Measurements from ENCODE around the gene COPG1. TPM values are rescaled to one million over a fixed set of nuclear protein-coding genes. Genes with fewer than 3 reads are reported as not detected.
A peak's percentile ranks its signal among the peaks of the same experiment; 100 is the strongest.

COPG1 gene
- total RNA-seq, 1 experiment from 2014 or later = 225 TPM

DNA sequence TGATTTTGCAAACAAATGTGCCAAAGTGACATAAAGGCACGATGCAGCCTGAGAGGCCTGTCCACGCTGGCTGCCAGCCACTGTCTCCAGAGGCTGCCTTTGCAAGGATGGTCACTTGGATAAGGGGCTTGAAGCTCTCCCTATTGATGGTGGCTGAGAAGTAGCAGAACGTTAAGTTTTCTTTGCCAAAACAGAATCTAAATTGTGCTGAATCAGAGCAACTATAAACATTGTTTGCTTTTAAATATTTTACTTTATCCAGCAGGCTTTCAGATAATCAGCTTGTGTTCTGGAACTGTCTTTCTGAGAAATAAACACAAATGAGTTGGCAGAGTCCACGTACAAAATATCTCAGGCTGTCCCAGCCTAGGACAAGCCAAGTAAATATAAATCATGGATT is 41.9 kb upstream of the COPG1 start:
- no TSS peak for BruUV-seq (replicated peaks)
- no peak overlapping the region for H3K27ac Mint-ChIP-seq (ENCODE audit: low read depth, unreplicated experiment)
- TF ChIP-seq, protein P1, sequence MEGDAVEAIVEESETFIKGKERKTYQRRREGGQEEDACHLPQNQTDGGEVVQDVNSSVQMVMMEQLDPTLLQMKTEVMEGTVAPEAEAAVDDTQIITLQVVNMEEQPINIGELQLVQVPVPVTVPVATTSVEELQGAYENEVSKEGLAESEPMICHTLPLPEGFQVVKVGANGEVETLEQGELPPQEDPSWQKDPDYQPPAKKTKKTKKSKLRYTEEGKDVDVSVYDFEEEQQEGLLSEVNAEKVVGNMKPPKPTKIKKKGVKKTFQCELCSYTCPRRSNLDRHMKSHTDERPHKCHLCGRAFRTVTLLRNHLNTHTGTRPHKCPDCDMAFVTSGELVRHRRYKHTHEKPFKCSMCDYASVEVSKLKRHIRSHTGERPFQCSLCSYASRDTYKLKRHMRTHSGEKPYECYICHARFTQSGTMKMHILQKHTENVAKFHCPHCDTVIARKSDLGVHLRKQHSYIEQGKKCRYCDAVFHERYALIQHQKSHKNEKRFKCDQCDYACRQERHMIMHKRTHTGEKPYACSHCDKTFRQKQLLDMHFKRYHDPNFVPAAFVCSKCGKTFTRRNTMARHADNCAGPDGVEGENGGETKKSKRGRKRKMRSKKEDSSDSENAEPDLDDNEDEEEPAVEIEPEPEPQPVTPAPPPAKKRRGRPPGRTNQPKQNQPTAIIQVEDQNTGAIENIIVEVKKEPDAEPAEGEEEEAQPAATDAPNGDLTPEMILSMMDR (IDR thresholded peaks at IDR 0.05; ENCODE audit: unreplicated experiment) = no peak

DNA sequence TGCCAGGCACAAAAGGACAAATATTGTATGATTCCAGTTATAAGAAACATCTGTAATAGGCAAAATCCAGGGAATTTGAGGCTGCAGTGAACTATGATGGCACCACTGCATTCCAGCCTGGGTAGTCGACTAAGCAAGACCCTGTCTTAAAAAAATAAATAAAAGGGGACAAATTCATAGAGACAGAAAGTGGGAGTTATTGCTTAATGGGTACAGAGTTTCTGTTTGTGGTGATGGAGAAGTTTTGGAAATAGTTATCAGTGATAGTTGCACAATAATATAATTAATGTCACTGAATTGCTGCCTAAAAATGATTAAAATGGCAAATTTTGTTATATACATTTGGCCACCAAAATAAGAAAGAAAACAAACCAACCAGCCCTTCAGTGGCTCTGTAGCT is 38.1 kb upstream of the COPG1 start:
- intact Hi-C loops (cut with micrococcal nuclease) = loop anchor here (1.0 kb wide), 1 partner anchor 27 kb away; no protein-coding TSS in a partner anchor
- no TSS peak for BruUV-seq (replicated peaks)
- H3K4me1 Mint-ChIP-seq (ENCODE audit: insufficient read depth, unreplicated experiment) = peaks cover 12% of the 10 kb centered on the region
- no peak for DNase-seq (ENCODE audit: unreplicated experiment)
- peak overlapping the region; percentile 12 for H3K4me3 Mint-ChIP-seq (ENCODE audit: unreplicated experiment)
- ChIA-PET CTCF (interaction anchor here (1.0 to 1.9 kb wide), 2 partner anchors 26 to 35 kb away, joined by 4 to 8 read pairs; no protein-coding TSS in a partner anchor), POLR2A (interaction anchor here (0.8 to 4.0 kb wide), 16 partner anchors 10 to 105 kb away, joined by 3 to 65 read pairs (median 7); partner anchors contain the start of genes CNBP and COPG1)
- H3K36me3 Mint-ChIP-seq (ENCODE audit: insufficient read depth, unreplicated experiment) = peaks cover 5% of the 10 kb centered on the region
- TF ChIP-seq, protein P1 (IDR thresholded peaks at IDR 0.05; ENCODE audit: unreplicated experiment) = no peak
- no peaks in the 10 kb centered on the region for H3K27me3 Mint-ChIP-seq (ENCODE audit: insufficient read depth, unreplicated experiment)
- H3K9me3 Mint-ChIP-seq (ENCODE audit: unreplicated experiment) = no peaks in the 10 kb centered on the region
- peak overlapping the region; percentile 63 for H3K27ac Mint-ChIP-seq (ENCODE audit: low read depth, unreplicated experiment)

More for the DNA sequence above, 41.9 kb upstream of the COPG1 start:
- peaks cover 5% of the 10 kb centered on the region for H3K36me3 Mint-ChIP-seq (ENCODE audit: insufficient read depth, unreplicated experiment)
- ChIA-PET POLR2A (interaction anchor here (1.4 to 4.7 kb wide), 2 partner anchors 10 to 17 kb away, joined by 8 to 32 read pairs; no protein-coding TSS in a partner anchor), CTCF (interaction anchor here (2.3 kb wide), 1 partner anchor 38 kb away, joined by 11 read pairs; no protein-coding TSS in a partner anchor)
- H3K9me3 Mint-ChIP-seq (ENCODE audit: unreplicated experiment) = no peaks in the 10 kb centered on the region
- H3K4me1 Mint-ChIP-seq (ENCODE audit: insufficient read depth, unreplicated experiment) = peaks cover 12% of the 10 kb centered on the region
- intact Hi-C loops (cut with micrococcal nuclease) = no loop called here
- H3K27me3 Mint-ChIP-seq (ENCODE audit: insufficient read depth, unreplicated experiment) = no peaks in the 10 kb centered on the region
- H3K4me3 Mint-ChIP-seq (ENCODE audit: unreplicated experiment) = no peak overlapping the region
- DNase-seq (ENCODE audit: unreplicated experiment) = no peak

DNA sequence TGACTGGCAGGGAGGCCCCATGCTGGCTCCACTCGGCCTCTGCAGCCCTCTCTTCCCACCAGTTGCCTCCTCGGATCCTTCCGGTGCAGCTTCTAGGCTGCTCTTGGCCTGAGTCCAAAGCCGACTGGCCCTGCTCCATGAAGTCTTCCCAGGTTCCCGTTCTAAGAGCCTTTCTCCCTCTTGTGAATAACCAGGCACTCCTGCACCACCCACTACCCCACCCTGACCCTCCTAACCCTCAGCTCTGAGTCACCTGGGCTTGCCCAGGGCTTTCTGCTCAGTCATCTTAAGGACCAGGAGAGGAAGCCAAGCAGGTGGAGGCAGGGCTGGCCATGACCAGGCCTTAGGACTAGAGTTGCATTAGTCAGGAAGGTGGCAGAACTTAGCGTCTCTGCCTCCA is 37.6 kb upstream of the COPG1 start:
- BruUV-seq (replicated peaks) = no TSS peak
- intact Hi-C loops (cut with micrococcal nuclease) = loop anchor here (1.0 kb wide), 2 partner anchors 27 to 34 kb away; no protein-coding TSS in a partner anchor
- peaks cover 5% of the 10 kb centered on the region for H3K36me3 Mint-ChIP-seq (ENCODE audit: insufficient read depth, unreplicated experiment)
- no peaks in the 10 kb centered on the region for H3K27me3 Mint-ChIP-seq (ENCODE audit: insufficient read depth, unreplicated experiment)
- peak overlapping the region; percentile 63 for H3K27ac Mint-ChIP-seq (ENCODE audit: low read depth, unreplicated experiment)
- H3K9me3 Mint-ChIP-seq (ENCODE audit: unreplicated experiment) = no peaks in the 10 kb centered on the region
- DNase-seq (ENCODE audit: unreplicated experiment) = peak; percentile 98
- peak overlapping the region; percentile 12 for H3K4me3 Mint-ChIP-seq (ENCODE audit: unreplicated experiment)
- ChIA-PET POLR2A (interaction anchor here (0.8 to 4.0 kb wide), 16 partner anchors 10 to 104 kb away, joined by 3 to 65 read pairs (median 7); partner anchors contain the start of genes CNBP and COPG1), CTCF (interaction anchor here (1.0 to 1.9 kb wide), 2 partner anchors 26 to 34 kb away, joined by 4 to 8 read pairs; no protein-coding TSS in a partner anchor)
- TF ChIP-seq, protein P1 (IDR thresholded peaks at IDR 0.05; ENCODE audit: unreplicated experiment) = no peak
- peaks cover 12% of the 10 kb centered on the region for H3K4me1 Mint-ChIP-seq (ENCODE audit: insufficient read depth, unreplicated experiment)

DNA sequence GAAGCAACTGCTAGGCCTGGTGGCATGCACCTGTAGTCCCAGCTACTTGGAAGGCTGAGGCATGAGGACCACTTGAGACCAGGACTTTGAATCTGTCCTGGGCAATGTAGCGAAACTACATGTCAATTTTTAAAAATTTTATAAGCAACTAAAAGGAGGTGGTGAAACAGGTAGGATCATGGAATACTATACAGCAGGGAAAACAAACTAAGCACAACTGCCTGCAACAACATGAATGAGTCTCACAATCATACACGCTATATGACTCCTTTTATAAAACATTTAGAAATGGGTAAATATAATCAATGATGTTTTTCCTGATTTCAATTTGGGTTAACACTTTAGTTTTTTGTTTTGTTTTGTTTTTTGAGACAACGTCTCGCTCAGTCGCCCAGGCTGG is 36.2 kb upstream of the COPG1 start:
- H3K27me3 Mint-ChIP-seq (ENCODE audit: insufficient read depth, unreplicated experiment) = no peaks in the 10 kb centered on the region
- no peak overlapping the region for H3K27ac Mint-ChIP-seq (ENCODE audit: low read depth, unreplicated experiment)
- TF ChIP-seq, protein P1 (IDR thresholded peaks at IDR 0.05; ENCODE audit: unreplicated experiment) = no peak
- H3K9me3 Mint-ChIP-seq (ENCODE audit: unreplicated experiment) = no peaks in the 10 kb centered on the region
- BruUV-seq (replicated peaks) = no TSS peak
- H3K36me3 Mint-ChIP-seq (ENCODE audit: insufficient read depth, unreplicated experiment) = peaks cover 5% of the 10 kb centered on the region
- POLR2A ChIA-PET = interaction anchor here (0.9 to 4.0 kb wide), 7 partner anchors 12 to 51 kb away, joined by 3 to 65 read pairs (median 6); partner anchors contain the start of gene CNBP
- H3K4me3 Mint-ChIP-seq (ENCODE audit: unreplicated experiment) = no peak overlapping the region
- CTCF ChIA-PET = interaction anchor here (0.9 to 2.0 kb wide), 4 partner anchors 8 to 31 kb away, joined by 3 to 8 read pairs (median 4); no protein-coding TSS in a partner anchor
- no peak for DNase-seq (ENCODE audit: unreplicated experiment)
- H3K4me1 Mint-ChIP-seq (ENCODE audit: insufficient read depth, unreplicated experiment) = peaks cover 12% of the 10 kb centered on the region
- intact Hi-C loops (cut with micrococcal nuclease) = no loop called here

Measured in MCF 10A (cell line).